HepG2 (cell line): ENCODE results near the gene IL1RAP. TPM values are rescaled to one million over a fixed set of nuclear protein-coding genes. Genes with fewer than 3 reads are reported as not detected.

Source experiments
- ATF2 ChIP-seq: sonication (generic); formaldehyde crosslinking; IDR thresholded peaks from 2 replicates; pipeline ENCODE4 v1.4.0; 2020; ENCODE audit warnings: missing genetic modification reagents
- ISX ChIP-seq: sonication (generic); formaldehyde crosslinking; conservative IDR thresholded peaks from 2 replicates; pipeline ENCODE4 v1.5.0; 2020; ENCODE audit warnings: missing genetic modification reagents
- KAT8 ChIP-seq: IDR thresholded peaks from 2 replicates; pipeline ENCODE4 v1.6.1; 2016; ENCODE audit warnings: missing genetic modification reagents, missing compliant biosample characterization
- KLF16 ChIP-seq, 2 experiments: sonication (generic) in 1 of 2; formaldehyde crosslinking in 1 of 2; IDR thresholded peaks; 2 replicates each; pipeline versions ENCODE4 v1.6.1 to v1.8.0; 2016 to 2023; ENCODE audit warnings: missing genetic modification reagents in 2 of 2, missing compliant biosample characterization in 1 of 2
- KMT2B ChIP-seq: IDR thresholded peaks from 2 replicates; pipeline ENCODE4 v1.6.1; 2016; ENCODE audit warnings: missing genetic modification reagents, missing compliant biosample characterization
- NAIF1 ChIP-seq: sonication (generic); formaldehyde crosslinking; IDR thresholded peaks from 2 replicates; pipeline ENCODE4 v1.5.0; 2020; ENCODE audit warnings: mild to moderate bottlenecking, missing genetic modification reagents, borderline replicate concordance
- PRDM10 ChIP-seq: sonication (generic); formaldehyde crosslinking; IDR thresholded peaks from 2 replicates; pipeline ENCODE4 v1.4.0; 2020; ENCODE audit warnings: low read depth, missing genetic modification reagents
- SATB2 ChIP-seq: sonication (generic); formaldehyde crosslinking; IDR thresholded peaks from 2 replicates; pipeline ENCODE4 v1.5.0; 2020; ENCODE audit warnings: missing genetic modification reagents
- SIN3B ChIP-seq: fragments of 150-350 bp; IDR thresholded peaks from 2 replicates; pipeline ENCODE4 v1.6.1; 2014; ENCODE audit warnings: low read length
- TAF15 ChIP-seq: fragments of 200-400 bp; formaldehyde crosslinking; IDR thresholded peaks from one replicate; pipeline ENCODE4 v1.6.1; 2018; ENCODE audit warnings: mild to moderate bottlenecking, low read depth, low read length; ENCODE audit not compliant: poor library complexity, severe bottlenecking
- TRIM22 ChIP-seq: fragments of 450-650 bp; IDR thresholded peaks from 2 replicates; pipeline ENCODE4 v1.6.1; 2017
- ZNF224 ChIP-seq: sonication (generic); formaldehyde crosslinking; IDR thresholded peaks from 2 replicates; pipeline ENCODE4 v1.5.0; 2020; ENCODE audit warnings: mild to moderate bottlenecking, missing genetic modification reagents
- ZNF292 ChIP-seq: sonication (generic); formaldehyde crosslinking; IDR thresholded peaks from 2 replicates; pipeline ENCODE4 v1.8.1; 2022; ENCODE audit warnings: mild to moderate bottlenecking, low read depth, missing genetic modification reagents, borderline replicate concordance
- ZNF567 ChIP-seq: sonication (generic); formaldehyde crosslinking; IDR thresholded peaks from 2 replicates; pipeline ENCODE4 v1.8.1; 2023; ENCODE audit warnings: mild to moderate bottlenecking, missing genetic modification reagents, borderline replicate concordance
- ZNF766 ChIP-seq: sonication (generic); formaldehyde crosslinking; IDR thresholded peaks from 2 replicates; pipeline ENCODE4 v1.5.0; 2020; ENCODE audit warnings: missing genetic modification reagents, borderline replicate concordance
- ZSCAN25 ChIP-seq: sonication (generic); formaldehyde crosslinking; IDR thresholded peaks from 2 replicates; pipeline ENCODE4 v1.8.0; 2022; ENCODE audit warnings: mild to moderate bottlenecking, missing genetic modification reagents
- polyA plus RNA-seq, 8 experiments: library from polyadenylated mRNA; depleted of rRNA in 3 of 8; stranded (reverse) in 7 of 8; unstranded in 1 of 8; fragments of >200 nt; fragmentation: Illumina TruSeq in 4 of 8; extraction: Trizol in 4 of 8; gene quantifications; 2 replicates each; pipeline versions ENCODE4 v1.2.1 to v1.2.3, GENCODE V29; 2011 to 2016; ENCODE audit warnings: low read depth in 4 of 8, missing spikeins in 1 of 8, mixed read lengths in 1 of 8; ENCODE audit not compliant: insufficient read depth in 1 of 8
- total RNA-seq, 5 experiments: library from RNA; depleted of rRNA; stranded (reverse); fragments of >200 nt; fragmentation: Illumina TruSeq; extraction: Trizol; gene quantifications; 2 replicates each; pipeline ENCODE4 v1.2.3, GENCODE V29; 2016; ENCODE audit warnings: low read depth in 1 of 5
- TF ChIP-seq, protein P1 (sequence below), 2 experiments: fragments of 450-650 bp in 1 of 2; sonication (generic) in 1 of 2; formaldehyde crosslinking; IDR thresholded peaks; 2 replicates each; pipeline versions ENCODE4 v1.5.0 to v1.8.0; 2020 to 2022; ENCODE audit warnings: mild to moderate bottlenecking in 1 of 2, missing genetic modification reagents in 1 of 2
- TF ChIP-seq, protein P2 (sequence below): sonication (generic); formaldehyde crosslinking; IDR thresholded peaks from 2 replicates; pipeline ENCODE4 v1.4.0; 2020; ENCODE audit warnings: mild to moderate bottlenecking, low read depth, missing genetic modification reagents

Gene IL1RAP
- total and polyA plus RNA-seq, 2 of the 13 experiments (the other 11 are each of a cell fraction or from before 2014, with no cell fraction given): 18.3 to 54.9 TPM

- TF ChIP-seq ATF2 (peak; percentile 85), NAIF1 (CRISPR knock-in tag) (peak; percentile 72; the same call in 1 of the 2 replicates), PRDM10 (CRISPR knock-in tag) (peak; percentile 24; the same call in 1 of the 2 replicates), TAF15 (no peak), ZNF766 (CRISPR knock-in tag) (peak; percentile 88; the same call in 1 of the 2 replicates), ZNF292 (CRISPR knock-in tag) (peak; percentile 99), KLF16 (CRISPR knock-in tag; IDR thresholded peaks at IDR 0.05) (peak in 1 of 2 experiments; percentile 80; a peak in 1 of 4 replicates), ZSCAN25 (CRISPR knock-in tag) (no peak; the same call in 1 of the 2 replicates), ZNF567 (CRISPR knock-in tag) (peak; percentile 77; the same call in 1 of the 2 replicates), KMT2B (CRISPR knock-in tag) (peak; percentile 95), SATB2 (no peak), ZNF224 (no peak), TRIM22 (no peak), ISX (CRISPR knock-in tag) (no peak), KAT8 (peak; percentile 64; the same call in 1 of the 2 replicates), SIN3B (no peak)
- TF ChIP-seq, protein P1, sequence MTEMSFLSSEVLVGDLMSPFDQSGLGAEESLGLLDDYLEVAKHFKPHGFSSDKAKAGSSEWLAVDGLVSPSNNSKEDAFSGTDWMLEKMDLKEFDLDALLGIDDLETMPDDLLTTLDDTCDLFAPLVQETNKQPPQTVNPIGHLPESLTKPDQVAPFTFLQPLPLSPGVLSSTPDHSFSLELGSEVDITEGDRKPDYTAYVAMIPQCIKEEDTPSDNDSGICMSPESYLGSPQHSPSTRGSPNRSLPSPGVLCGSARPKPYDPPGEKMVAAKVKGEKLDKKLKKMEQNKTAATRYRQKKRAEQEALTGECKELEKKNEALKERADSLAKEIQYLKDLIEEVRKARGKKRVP (CRISPR knock-in tag; IDR thresholded peaks at IDR 0.05): peak in 1 of 2 experiments; percentile 83; a peak in 2 of 4 replicates
- TF ChIP-seq, protein P2, sequence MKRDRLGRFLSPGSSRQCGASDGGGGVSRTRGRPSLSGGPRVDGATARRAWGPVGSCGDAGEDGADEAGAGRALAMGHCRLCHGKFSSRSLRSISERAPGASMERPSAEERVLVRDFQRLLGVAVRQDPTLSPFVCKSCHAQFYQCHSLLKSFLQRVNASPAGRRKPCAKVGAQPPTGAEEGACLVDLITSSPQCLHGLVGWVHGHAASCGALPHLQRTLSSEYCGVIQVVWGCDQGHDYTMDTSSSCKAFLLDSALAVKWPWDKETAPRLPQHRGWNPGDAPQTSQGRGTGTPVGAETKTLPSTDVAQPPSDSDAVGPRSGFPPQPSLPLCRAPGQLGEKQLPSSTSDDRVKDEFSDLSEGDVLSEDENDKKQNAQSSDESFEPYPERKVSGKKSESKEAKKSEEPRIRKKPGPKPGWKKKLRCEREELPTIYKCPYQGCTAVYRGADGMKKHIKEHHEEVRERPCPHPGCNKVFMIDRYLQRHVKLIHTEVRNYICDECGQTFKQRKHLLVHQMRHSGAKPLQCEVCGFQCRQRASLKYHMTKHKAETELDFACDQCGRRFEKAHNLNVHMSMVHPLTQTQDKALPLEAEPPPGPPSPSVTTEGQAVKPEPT (CRISPR knock-in tag): no peak
Observed at GRCh38 chr3:190513409-190514370, at the start of gene IL1RAP (continued).
